ENCODE data around the gene SPCS1. TPM values are rescaled to one million over a fixed set of nuclear protein-coding genes. Genes with fewer than 3 reads are reported as not detected.

The SPCS1 gene
- total and polyA plus RNA-seq, 9 of the 15 experiments (the other 6 are each of a cell fraction or from before 2014, with no cell fraction given): 73.9 to 567 (median 127) TPM

GRCh38 chr3:52685709-52686691, 19.9 kb upstream of the SPCS1 start, which contains the start of the genes GNL3 and PBRM1 (continued):
- TF ChIP-seq SAFB (IDR thresholded peaks at IDR 0.05; ENCODE audit: borderline replicate concordance, low read depth, low read length): no peak
- TF ChIP-seq L3MBTL2 (IDR thresholded peaks at IDR 0.05): peak; percentile 73
- TF ChIP-seq ARID4B (CRISPR knock-in tag; IDR thresholded peaks at IDR 0.05): peak; percentile 94
- no peak; the same call in 1 of the 2 replicates for TF ChIP-seq GABPB1 (CRISPR knock-in tag; IDR thresholded peaks at IDR 0.05)
- no peak for TF ChIP-seq DLX4 (CRISPR knock-in tag; IDR thresholded peaks at IDR 0.05)
- no peak for TF ChIP-seq CAMTA2 (CRISPR knock-in tag; conservative IDR thresholded peaks at IDR 0.05)
- TF ChIP-seq CUX1 (CRISPR knock-in tag; IDR thresholded peaks at IDR 0.05): no peak
- no peak for TF ChIP-seq KDM4B (IDR thresholded peaks at IDR 0.05; ENCODE audit: borderline replicate concordance in 2 of 2, low read depth in 1 of 2)
- no peak for TF ChIP-seq ZNF395 (CRISPR knock-in tag; IDR thresholded peaks at IDR 0.05)
- TF ChIP-seq ZBTB1 (CRISPR knock-in tag; IDR thresholded peaks at IDR 0.05; ENCODE audit: borderline replicate concordance, low read depth): no peak
- no peak for TF ChIP-seq NFATC3 (IDR thresholded peaks at IDR 0.05)
- TF ChIP-seq FOXJ2 (tag; IDR thresholded peaks at IDR 0.05): no peak

All from K562 (cell line).